Activated CD4-positive, alpha-beta T cell treated with anti-CD3 and anti-CD28 coated beads, Interleukin-2, amount 50 U/mL, for 48 hours (primary cell): ENCODE measurements around the gene CAMSAP3.

Experiments
- DNase-seq, 2 experiments: peaks; one replicate each; pipeline ENCODE4 v3.0.0-alpha.2; 2020

Gene CAMSAP3

GRCh38 chr19:7579182-7579581 is 16.5 kb upstream of the CAMSAP3 start:
- no peak for DNase-seq

- no peak for DNase-seq
Observed at GRCh38 chr19:7582446-7582845, 13.2 kb upstream of the CAMSAP3 start.

DNA sequence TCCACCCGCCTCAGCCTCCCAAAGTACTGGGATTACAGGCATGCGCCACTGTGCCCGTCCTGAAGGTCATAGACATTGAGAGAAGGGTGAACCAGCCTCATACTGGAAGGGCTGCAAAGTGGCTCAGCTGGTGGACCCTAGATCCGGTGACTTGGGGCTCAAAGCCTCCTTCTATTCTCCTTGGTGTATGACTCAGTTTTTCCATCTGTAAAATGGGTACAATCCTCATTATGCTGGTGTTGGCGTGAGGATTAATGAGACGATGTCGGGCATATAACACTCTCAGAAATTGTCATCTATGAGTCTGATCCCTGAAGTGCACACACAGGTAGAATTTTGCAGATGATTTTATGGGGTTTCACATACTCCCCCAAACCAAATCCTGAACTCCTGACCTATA is 5.8 kb upstream of the CAMSAP3 start:
- no peak for DNase-seq

DNA sequence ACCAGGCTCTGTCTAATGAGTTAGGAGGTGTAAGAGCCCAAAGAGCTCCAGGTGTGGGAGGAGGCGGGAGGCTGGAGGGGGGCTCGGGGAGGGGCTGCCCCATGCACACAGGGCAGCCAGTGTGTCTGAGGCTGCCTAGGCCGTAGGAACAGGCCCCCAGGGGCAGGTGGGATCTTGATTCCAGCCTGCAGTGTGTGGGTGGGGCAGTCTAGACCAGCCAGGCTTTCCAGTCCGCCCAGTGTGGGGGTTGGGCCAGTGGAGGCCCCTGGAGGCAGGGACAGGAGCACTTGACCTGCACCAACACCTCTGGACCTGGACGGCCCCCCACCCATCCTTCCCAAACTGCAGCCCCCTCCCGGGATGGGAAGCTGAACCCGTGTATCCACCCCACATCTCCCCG is 5.4 kb upstream of the CAMSAP3 start:
- DNase-seq = no peak

- no peak for DNase-seq
Observed at GRCh38 chr19:7596211-7596937, 711 bp downstream of the CAMSAP3 start.

GRCh38 chr19:7597689-7598088 is 2.0 kb downstream of the CAMSAP3 start:
- no peak for DNase-seq

- DNase-seq = no peak
Observed at GRCh38 chr19:7598180-7598579, 2.5 kb downstream of the CAMSAP3 start.

- no peak for DNase-seq
Observed at GRCh38 chr19:7600721-7601120, 5.1 kb downstream of the CAMSAP3 start.

- no peak for DNase-seq
Observed at GRCh38 chr19:7602240-7602934, 6.7 kb downstream of the CAMSAP3 start.

DNA sequence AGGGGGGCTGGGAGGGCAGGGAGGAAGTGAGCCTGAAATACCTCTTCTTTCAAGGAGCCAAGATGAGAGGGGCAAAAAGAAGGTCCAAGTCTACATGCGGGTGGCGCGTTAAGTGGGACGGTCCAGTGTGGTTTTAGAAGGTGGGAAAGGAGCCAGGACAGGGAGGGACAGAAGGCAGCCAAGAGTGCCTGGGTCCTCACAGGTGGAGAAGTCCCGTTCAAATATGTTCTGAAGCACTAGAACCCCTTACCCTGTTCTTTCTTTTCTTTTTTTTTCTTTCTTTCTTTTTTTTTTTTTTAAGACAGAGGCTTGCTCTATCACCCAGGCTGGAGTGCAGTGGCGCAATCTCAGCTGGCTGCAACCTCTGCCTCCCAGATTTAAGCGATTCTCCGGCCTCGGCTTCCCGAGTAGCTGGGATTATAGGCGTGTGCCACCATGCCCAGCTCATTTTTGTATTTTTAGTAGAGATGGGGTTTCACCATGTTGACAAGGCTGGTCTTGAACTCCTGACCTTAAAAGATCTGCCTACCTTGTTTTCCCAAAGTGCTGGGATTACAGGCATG is 7.4 kb downstream of the CAMSAP3 start:
- DNase-seq = no peak

GRCh38 chr19:7603919-7604318 is 8.3 kb downstream of the CAMSAP3 start:
- DNase-seq = no peak

DNA sequence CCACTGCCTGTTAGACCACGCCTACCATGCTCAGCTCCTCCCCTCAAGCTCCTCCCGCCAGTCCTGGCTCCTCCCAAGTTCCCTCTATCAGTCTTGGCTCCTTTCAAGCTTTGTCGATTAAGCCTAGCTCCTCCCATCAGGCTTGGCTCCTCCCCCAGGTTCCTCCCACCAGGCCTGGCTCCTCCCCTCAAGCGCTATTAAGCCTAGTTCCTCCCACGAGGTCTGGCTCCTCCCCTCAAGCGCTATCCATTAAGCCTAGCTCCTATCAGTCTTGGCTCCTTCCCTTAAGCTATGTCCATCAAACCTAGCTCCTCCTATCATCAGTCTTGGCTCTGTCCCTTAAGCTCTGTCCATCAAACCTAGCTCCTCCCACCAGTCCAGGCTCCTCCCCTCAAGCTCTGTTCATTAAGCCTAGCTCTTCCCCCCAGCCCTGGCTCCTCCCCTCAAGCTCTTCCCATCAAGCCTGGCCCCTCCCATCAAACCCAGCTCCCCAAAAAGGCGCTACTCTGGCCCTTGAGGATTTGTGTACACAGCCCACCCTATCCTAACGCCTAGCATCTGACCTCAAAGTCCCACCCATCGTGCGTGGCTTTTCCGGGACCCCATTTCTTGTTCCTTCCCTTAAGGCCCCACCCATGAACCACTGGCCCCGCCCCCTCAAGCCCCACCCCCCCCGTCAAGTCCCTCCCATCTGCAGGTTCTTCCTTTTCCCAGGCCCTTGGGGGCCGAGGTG is 10.0 kb downstream of the CAMSAP3 start:
- peak; percentile 42 to 45 for DNase-seq

GRCh38 chr19:7606289-7606688 is 10.6 kb downstream of the CAMSAP3 start:
- DNase-seq = no peak

- no peak for DNase-seq
Observed at GRCh38 chr19:7607212-7607873, 11.7 kb downstream of the CAMSAP3 start.

GRCh38 chr19:7607874-7608560 is 12.4 kb downstream of the CAMSAP3 start:
- DNase-seq = no peak

DNA sequence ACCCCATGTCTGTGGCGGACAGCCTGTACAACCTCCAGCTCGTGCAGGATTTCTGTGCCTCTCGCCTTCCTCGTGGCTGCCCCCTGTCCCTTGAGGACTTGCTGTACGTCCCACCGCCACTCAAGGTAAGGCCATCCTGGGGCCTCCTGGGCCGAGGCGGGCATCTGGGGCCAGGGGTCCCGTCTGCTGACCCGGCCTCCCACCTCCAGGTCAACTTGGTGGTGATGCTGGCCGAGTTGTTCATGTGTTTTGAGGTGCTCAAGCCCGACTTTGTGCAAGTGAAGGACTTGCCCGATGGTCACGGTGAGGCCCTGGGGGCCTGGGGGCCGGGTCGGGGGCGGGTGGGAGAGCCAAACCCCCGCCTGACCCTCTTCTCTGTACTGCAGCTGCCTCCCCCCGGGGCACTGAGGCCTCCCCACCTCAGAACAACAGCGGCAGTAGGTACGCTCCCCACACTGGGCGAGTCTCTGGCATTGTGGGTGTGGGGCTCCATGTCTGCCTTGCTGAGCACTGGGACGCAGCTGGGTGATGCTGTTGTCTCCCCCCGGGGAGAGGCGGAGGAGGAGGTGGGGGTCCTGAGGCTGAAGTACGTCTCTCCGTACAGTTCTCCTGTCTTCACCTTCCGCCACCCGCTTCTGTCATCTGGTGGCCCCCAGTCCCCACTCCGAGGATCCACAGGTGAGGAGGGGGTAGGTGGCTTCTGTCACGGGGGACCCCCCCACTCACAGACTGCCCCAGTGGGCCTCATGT is 15.0 kb downstream of the CAMSAP3 start:
- no peak for DNase-seq

- no peak for DNase-seq
Observed at GRCh38 chr19:7611541-7612279, 16.0 kb downstream of the CAMSAP3 start.

GRCh38 chr19:7612282-7613274 is 16.9 kb downstream of the CAMSAP3 start:
- DNase-seq = no peak
